Fibroblast of lung (primary cell): ENCODE results near the gene WDR89.

ENCODE experiments used
- CTCF ChIP-seq, 2 donors: IDR thresholded peaks in 1 of 2; conservative IDR thresholded peaks in 1 of 2; 1 replicate in 1 of 2; 2 replicates in 1 of 2; pipeline ENCODE4 v1.5.1; 2011 to 2012; ENCODE audit warnings: low read length in 2 of 2, control low read depth in 1 of 2, inconsistent platforms in 1 of 2, low read depth in 1 of 2, mild to moderate bottlenecking in 1 of 2
- EZH2 ChIP-seq: IDR thresholded peaks from 2 replicates; pipeline ENCODE4 v1.5.1; 2012; ENCODE audit warnings: low read length, control low read depth, mild to moderate bottlenecking; ENCODE audit errors: missing control alignments

- TF ChIP-seq CTCF (conservative IDR thresholded peaks at IDR 0.05 in 1 of 2, IDR thresholded peaks at IDR 0.05 in 1 of 2; ENCODE audit: low read depth in 1 of 2, low read length in 2 of 2): no peak
- TF ChIP-seq EZH2: no peak
Measured at GRCh38 chr14:63564318-63564717, 77.4 kb downstream of the WDR89 start.
